ENCODE data around the gene PRKG1. TPM values are rescaled to one million over a fixed set of nuclear protein-coding genes. Genes with fewer than 3 reads are reported as not detected.
A peak's percentile ranks its signal among the peaks of the same experiment; 100 is the strongest.
"Not testable (repeated sequence)": the region's sequence is repeated elsewhere in the genome, so short reads cannot be mapped to it uniquely, and the experiment has no call there.

The PRKG1 gene
- total RNA-seq, 2 experiments from 2014 or later = not detected

DNA sequence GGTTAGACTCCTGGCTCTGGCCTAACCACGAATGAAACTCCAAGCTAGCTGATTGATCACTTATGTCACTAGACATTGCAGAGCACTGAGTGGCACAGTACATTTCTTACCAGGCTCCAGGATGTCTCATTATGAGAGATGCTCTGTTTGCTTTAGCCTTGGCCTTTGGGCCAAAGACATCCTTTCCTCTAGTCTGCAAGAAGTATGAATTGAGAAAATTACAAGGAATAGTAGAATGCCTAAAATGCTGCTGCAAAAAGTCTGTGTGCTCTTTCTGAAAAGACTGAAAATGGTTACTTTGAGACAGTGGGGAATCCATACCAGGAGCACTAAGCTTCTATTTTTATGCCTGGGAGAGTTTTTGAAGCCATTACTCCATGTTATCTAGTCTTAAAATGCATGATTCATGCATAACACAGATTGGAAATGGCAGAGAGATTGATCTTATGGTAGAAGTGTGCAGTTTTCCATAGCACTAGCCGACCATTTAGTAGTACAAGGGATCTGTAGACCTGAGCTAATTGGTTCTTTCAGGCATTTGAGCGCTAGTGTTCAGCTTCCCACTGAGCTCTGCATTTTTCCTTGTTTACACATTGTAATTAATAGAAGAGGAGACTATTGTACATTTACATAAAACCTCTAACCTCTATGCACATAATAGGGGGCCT lies 303.8 kb downstream of the PRKG1 start:
- no peaks in the 10 kb centered on the region for H3K4me1 Mint-ChIP-seq
- H3K36me3 Mint-ChIP-seq = no peaks in the 10 kb centered on the region
- no peak for DNase-seq
- no peak overlapping the region for H3K27ac Mint-ChIP-seq
- no peaks in the 10 kb centered on the region for H3K9me3 Mint-ChIP-seq
- no peak overlapping the region for H3K4me3 Mint-ChIP-seq
- peaks cover 4% of the 10 kb centered on the region for H3K27me3 Mint-ChIP-seq

DNA sequence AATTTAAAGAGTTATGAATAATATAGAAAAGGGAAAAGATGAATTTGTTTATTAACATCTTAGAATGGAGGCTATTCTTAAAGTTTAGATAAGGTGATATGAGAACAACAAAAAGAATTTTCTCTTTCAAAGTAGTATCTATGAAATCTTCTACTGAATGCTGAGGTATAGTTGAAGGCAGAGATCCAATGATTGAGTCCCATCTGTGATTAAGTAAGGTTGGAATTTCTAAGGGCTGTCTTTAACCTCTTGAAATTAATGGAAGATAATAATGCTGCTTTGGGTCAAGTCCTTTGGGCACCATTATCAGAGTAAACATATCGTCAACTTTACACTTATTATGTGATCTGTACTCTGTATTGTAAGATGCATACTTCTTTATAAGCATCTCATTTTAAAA lies 307.9 kb downstream of the PRKG1 start:
- Mint-ChIP-seq H3K9me3 (no peaks in the 10 kb centered on the region), H3K27me3 (peaks cover 4% of the 10 kb centered on the region), H3K36me3 (no peaks in the 10 kb centered on the region), H3K4me3 (no peak overlapping the region), H3K27ac (no peak overlapping the region), H3K4me1 (no peaks in the 10 kb centered on the region)
- no peak for DNase-seq

DNA sequence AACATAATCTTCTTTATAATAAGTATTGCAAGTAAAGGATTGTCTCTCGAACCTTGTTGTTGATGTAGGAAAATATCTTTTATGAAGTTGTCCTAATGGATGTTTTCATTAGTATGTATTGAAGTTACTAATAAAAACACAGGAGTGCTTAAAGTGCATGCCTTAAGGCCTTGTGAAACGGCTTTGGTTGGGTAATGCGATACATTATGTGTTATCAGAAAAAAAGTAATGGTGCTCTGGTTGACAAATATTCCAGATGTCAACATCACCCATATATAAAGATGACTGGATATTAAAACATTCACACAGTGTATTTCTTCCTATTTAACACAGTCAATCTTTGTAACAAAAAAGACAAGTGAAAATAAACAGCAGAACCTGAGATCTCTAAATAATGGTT lies 310.7 kb downstream of the PRKG1 start:
- Mint-ChIP-seq H3K36me3 (no peaks in the 10 kb centered on the region), H3K27me3 (peaks cover 4% of the 10 kb centered on the region), H3K4me1 (no peaks in the 10 kb centered on the region), H3K27ac (no peak overlapping the region), H3K4me3 (no peak overlapping the region), H3K9me3 (no peaks in the 10 kb centered on the region)
- DNase-seq = no peak

DNA sequence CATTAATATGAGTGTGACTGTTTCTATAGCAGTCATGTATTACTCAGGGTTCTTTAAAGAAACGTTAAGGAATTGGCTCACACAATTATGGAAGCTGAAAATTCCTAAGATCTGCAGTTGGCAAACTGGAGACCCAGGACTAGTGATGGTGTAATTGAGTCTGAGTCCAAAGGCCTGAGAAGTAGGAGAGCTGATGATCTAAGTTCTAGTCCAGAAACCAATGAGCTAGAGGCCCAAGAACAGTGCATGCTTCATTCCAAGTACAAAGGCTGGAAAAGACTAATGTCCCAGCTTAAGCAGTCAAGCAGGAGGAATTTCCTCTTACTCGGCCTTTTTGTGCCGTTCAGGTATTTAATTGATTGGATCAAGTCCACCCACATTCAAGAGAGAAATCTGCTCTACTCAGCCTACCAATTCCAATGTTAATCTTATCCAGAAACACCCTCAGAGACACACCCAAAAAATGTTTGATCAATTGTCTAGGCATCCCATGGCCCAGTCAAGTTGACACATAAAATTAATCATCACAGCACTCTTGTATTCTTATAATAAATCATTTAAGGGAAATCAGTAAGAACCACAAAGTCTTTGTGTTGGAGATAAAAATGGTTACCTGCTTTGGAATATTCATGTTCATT lies 312.1 kb downstream of the PRKG1 start:
- H3K27ac Mint-ChIP-seq = no peak overlapping the region
- DNase-seq = no peak
- H3K9me3 Mint-ChIP-seq = no peaks in the 10 kb centered on the region
- H3K4me1 Mint-ChIP-seq = no peaks in the 10 kb centered on the region
- no peaks in the 10 kb centered on the region for H3K36me3 Mint-ChIP-seq
- no peaks in the 10 kb centered on the region for H3K27me3 Mint-ChIP-seq
- no peak overlapping the region for H3K4me3 Mint-ChIP-seq

DNA sequence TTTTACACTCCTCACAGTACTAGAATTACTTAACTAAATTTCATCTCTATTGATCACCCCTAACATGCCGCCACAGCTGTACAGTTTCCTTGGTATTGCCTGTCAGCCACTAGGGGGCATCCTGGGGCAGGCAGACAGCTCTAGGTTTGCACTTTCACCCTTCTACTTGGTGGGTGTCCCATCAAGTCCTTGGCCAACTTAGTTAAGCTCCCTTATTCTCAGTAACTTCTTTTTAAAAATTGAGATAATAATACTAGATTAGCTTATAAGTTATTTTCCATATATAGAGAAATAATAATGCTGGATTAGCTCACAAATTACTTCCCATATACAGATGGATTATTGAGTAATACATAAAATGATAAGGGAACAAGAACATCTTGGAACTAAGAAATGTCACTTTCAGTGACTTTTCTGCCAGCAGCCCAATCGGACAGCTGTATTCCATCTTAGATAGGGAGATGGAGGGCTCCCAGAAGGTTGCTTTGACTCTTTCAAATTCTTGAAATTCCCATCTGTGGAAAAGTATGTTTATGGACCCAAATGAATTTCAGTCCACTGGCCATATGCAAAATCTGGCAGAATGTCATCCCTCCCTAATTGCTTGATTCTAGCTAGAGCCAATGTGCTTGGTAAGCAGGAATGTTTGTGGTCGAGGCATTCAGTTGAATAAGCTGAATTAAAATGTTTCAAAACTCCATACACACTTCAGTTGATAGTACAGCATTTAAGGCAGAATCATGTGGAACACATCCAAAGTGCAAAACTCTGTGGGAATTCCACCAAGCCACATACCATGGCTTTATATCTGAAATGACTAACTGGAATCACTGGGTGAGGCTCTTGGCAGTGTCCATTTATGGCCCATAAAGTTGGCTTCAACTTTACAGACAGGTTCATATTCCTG lies 315.4 kb downstream of the PRKG1 start:
- Mint-ChIP-seq H3K36me3 (no peaks in the 10 kb centered on the region), H3K27me3 (no peaks in the 10 kb centered on the region), H3K4me1 (no peaks in the 10 kb centered on the region), H3K27ac (no peak overlapping the region), H3K4me3 (no peak overlapping the region), H3K9me3 (no peaks in the 10 kb centered on the region)
- peak; percentile 29 for DNase-seq

DNA sequence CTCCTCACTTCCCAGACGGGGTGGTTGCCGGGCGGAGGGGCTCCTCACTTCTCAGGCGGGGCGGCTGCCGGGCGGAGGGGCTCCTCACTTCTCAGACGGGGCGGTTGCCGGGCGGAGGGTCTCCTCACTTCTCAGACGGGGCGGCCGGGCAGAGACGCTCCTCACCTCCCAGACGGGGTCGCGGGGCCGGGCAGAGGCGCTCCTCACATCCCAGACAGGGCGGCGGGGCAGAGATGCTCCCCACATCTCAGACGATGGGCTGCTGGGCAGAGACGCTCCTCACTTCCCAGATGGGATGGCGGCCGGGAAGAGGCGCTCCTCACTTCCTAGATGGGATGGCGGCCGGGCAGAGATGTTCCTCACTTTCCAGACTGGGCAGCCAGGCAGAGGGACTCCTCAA lies 318.7 kb downstream of the PRKG1 start:
- not testable (repeated sequence) for H3K27me3 Mint-ChIP-seq, H3K9me3 Mint-ChIP-seq, H3K27ac Mint-ChIP-seq, DNase-seq, H3K4me1 Mint-ChIP-seq, H3K36me3 Mint-ChIP-seq, H3K4me3 Mint-ChIP-seq

DNA sequence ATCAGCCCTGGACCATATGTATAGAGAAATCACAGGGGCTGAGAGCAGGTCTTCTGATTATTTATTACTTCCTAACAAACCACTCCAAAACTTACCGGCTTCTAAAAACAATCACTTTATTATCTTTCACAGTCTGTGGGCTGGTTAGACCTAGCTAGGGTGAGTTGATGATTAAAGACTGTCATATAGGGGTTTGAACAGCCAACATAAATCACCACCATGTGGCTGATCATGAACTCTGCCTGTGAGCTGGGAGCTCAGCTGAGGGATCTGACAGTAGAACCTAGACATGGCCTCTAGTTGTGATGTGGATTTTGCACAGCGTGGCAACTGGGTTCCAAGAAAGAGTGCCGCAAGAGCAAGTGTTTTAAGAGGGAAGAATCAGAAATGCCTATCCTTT lies 319.8 kb downstream of the PRKG1 start:
- H3K4me3 Mint-ChIP-seq = no peak overlapping the region
- no peak overlapping the region for H3K27ac Mint-ChIP-seq
- DNase-seq = no peak
- no peaks in the 10 kb centered on the region for H3K36me3 Mint-ChIP-seq
- no peaks in the 10 kb centered on the region for H3K27me3 Mint-ChIP-seq
- H3K9me3 Mint-ChIP-seq = no peaks in the 10 kb centered on the region
- H3K4me1 Mint-ChIP-seq = no peaks in the 10 kb centered on the region

DNA sequence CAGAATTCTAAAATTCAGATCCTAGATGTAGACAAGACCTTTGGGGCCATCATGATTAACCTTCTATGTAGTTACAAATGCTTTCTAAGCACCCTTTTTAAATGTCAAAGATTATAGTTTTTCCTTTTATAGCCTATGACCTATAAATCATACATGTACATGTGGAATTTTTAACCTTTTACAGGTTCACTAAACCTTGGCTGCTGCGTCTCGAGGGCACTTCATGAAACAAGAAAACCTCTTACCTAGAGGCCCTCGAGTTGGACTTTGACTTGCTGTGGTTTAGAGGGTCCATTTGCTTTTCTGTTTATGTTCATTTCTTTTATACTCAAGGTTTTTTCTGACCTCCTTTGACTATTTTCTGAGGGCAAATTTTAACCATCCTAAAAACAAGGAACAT lies 323.0 kb downstream of the PRKG1 start:
- no peak overlapping the region for H3K27ac Mint-ChIP-seq
- H3K4me1 Mint-ChIP-seq = no peaks in the 10 kb centered on the region
- H3K4me3 Mint-ChIP-seq = no peak overlapping the region
- no peaks in the 10 kb centered on the region for H3K9me3 Mint-ChIP-seq
- no peak for DNase-seq
- H3K27me3 Mint-ChIP-seq = no peaks in the 10 kb centered on the region
- no peaks in the 10 kb centered on the region for H3K36me3 Mint-ChIP-seq

DNA sequence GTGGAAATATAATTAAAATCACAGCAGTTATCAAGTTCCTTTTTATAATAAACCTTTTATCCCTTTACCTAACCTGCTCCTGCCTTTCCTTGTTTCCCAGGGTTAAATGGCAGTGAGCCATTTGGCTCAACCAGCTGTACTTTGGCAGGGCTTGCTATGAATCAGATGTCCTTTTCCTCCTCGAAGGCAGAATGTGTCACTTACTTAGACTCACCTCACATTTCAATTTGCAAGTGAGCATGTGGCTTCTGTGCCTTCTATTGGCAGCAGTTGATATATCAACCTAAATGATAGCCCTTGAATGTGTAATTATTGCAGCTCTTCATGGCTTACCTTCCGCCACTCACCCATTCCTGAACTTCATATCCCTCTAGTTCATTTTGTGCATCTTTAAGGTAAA lies 323.4 kb downstream of the PRKG1 start:
- no peak for DNase-seq
- H3K27me3 Mint-ChIP-seq = no peaks in the 10 kb centered on the region
- no peaks in the 10 kb centered on the region for H3K36me3 Mint-ChIP-seq
- no peak overlapping the region for H3K27ac Mint-ChIP-seq
- H3K9me3 Mint-ChIP-seq = no peaks in the 10 kb centered on the region
- no peak overlapping the region for H3K4me3 Mint-ChIP-seq
- no peaks in the 10 kb centered on the region for H3K4me1 Mint-ChIP-seq

DNA sequence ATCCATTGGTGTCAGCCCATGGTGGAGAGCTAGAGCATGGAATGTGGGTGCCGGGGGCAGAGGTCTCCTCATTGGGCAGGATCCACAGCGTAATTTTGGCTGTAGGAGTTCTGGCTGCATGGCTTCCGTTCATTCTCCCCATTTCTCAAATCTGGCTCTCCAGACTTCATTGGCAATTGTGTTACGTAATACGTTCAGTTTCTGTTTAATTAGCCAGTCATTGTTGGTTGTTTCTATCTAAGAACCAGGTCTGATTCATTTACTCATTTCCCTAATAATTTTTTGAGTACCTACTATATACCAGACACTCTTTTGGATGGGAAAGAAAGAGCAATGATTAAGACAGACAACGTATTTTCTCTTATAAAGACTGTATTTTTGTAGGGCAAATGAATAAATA lies 325.6 kb downstream of the PRKG1 start:
- no peak for DNase-seq
- no peaks in the 10 kb centered on the region for H3K4me1 Mint-ChIP-seq
- no peaks in the 10 kb centered on the region for H3K27me3 Mint-ChIP-seq
- H3K4me3 Mint-ChIP-seq = no peak overlapping the region
- H3K27ac Mint-ChIP-seq = no peak overlapping the region
- no peaks in the 10 kb centered on the region for H3K36me3 Mint-ChIP-seq
- H3K9me3 Mint-ChIP-seq = no peaks in the 10 kb centered on the region

DNA sequence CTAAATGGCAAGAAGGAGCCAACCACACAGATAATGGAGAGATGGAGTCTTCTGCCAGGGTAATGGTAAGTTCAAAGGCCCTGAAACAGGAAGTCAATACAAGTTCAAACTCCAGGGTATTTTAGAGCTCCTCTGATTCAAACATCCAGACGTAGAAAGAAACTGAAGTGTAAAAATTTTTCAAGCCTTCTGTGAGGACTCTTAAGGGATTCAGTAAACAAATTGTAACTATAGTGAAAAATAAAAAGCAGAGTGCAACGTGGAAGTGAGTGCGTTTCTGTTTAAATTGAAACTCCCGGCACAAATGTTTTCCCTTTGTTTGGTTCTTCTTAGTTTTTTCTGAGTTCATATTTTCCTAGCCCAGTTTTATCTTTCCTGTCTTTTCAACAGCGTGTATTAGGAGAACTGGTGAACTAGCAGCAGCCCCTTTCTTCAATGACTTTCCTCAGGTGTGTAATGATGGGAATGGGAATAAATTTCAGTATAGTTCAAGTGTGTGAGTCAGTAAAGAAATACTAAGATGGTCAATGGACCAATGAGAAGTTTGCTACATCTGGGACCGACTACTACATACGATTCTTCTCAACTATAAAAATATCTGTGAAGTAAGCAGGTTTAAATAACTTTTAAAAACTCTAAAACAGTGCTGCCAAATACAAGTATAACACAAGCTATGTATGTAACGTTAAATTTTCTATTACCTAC lies 326.3 kb downstream of the PRKG1 start:
- Mint-ChIP-seq H3K27me3 (no peaks in the 10 kb centered on the region), H3K4me3 (no peak overlapping the region), H3K36me3 (no peaks in the 10 kb centered on the region), H3K4me1 (no peaks in the 10 kb centered on the region), H3K9me3 (no peaks in the 10 kb centered on the region), H3K27ac (no peak overlapping the region)
- DNase-seq = no peak

DNA sequence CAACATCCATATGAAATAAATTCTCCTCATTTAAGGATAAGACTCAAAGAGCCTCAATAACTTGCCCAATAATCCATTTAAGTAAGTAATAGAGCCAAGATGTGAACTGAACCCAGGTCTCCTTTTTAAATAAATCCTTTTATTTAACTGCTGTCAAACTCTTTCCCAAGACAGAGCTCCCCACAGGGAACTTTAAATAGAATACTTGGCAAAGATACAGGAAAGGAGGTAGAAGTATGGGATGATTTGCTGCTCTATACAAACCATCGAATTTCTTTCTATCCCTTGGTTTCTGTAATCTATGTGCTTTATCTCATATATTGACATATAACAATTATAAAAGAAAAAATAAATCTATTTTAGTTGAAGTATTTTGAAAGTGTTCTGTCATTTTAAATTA lies 329.2 kb downstream of the PRKG1 start:
- Mint-ChIP-seq H3K27me3 (no peaks in the 10 kb centered on the region), H3K4me1 (no peaks in the 10 kb centered on the region), H3K27ac (no peak overlapping the region), H3K36me3 (no peaks in the 10 kb centered on the region), H3K4me3 (no peak overlapping the region), H3K9me3 (no peaks in the 10 kb centered on the region)
- DNase-seq = no peak

DNA sequence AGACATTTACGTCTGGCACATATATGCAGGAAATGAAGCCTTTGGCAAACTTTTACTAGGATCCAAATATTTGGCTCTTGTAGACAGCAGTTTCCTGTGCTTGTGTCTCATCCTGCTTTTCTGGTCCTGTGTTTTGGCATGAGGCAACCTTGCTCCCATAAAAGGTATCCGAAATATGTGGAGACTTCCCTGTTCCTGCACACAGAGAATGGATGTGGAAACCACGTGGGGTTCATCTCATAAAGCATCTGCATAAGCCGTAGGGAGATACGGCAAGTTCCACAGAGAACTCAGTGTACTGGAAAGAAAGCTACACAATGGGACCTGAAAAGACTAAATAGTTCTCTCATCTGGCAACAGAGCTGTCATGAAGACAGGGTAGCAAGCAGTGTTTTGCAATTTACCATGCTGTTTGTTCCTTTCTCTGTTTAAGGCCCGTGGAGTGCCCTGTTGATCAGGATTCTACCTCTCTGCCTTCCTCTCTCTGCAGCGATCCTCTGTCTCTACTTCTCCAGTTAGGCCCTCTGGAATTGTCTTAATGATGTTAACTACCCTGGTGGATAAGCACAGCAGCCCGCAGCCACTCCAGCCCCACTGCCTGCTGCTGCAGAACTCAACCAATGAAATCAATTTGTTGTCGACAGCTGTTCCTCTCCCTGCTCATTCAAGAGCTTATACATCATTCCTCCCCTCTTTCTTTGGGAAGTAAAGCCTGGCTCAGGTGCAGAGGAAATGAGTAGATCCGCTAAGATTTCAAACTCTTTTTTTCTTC lies 331.5 kb downstream of the PRKG1 start:
- Mint-ChIP-seq H3K27me3 (no peaks in the 10 kb centered on the region), H3K4me3 (no peak overlapping the region), H3K4me1 (no peaks in the 10 kb centered on the region), H3K9me3 (no peaks in the 10 kb centered on the region), H3K36me3 (no peaks in the 10 kb centered on the region), H3K27ac (no peak overlapping the region)
- no peak for DNase-seq

DNA sequence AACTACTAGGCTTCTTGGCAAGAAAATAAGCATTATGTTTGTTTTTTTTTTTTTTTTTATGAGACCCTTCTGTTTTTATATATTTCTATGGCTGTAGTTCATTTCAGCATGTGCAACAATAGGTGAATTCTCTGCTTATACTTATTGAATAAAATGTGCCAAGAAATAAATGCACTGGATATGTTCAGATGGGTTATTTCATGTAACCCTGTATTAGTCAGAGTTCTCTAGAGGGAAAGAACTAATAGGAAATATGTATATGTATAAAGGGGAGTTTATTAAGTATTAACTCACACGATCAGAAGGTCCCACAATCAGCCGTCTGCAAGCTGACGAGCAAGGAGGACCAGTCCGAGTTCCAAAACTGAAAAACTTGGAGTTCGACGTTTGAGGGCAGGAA lies 332.3 kb downstream of the PRKG1 start:
- no peak for DNase-seq
- Mint-ChIP-seq H3K4me3 (no peak overlapping the region), H3K27me3 (no peaks in the 10 kb centered on the region), H3K27ac (no peak overlapping the region), H3K4me1 (no peaks in the 10 kb centered on the region), H3K36me3 (no peaks in the 10 kb centered on the region), H3K9me3 (no peaks in the 10 kb centered on the region)

Measured in activated naive CD8-positive, alpha-beta T cell treated with anti-CD3 and anti-CD28 coated beads for 36 hours (primary cell).